ENCODE measurements around the gene SYK.
"Not testable (repeated sequence)": the region's sequence is repeated elsewhere in the genome, so short reads cannot be mapped to it uniquely, and the experiment has no call there.

Gene SYK

GRCh38 chr9:90799271-90799852, 2.3 kb upstream of the SYK start:
- no peak for DNase-seq

GRCh38 chr9:90801973-90802322, 329 bp downstream of the SYK start:
- peak; percentile 71 for DNase-seq

DNA sequence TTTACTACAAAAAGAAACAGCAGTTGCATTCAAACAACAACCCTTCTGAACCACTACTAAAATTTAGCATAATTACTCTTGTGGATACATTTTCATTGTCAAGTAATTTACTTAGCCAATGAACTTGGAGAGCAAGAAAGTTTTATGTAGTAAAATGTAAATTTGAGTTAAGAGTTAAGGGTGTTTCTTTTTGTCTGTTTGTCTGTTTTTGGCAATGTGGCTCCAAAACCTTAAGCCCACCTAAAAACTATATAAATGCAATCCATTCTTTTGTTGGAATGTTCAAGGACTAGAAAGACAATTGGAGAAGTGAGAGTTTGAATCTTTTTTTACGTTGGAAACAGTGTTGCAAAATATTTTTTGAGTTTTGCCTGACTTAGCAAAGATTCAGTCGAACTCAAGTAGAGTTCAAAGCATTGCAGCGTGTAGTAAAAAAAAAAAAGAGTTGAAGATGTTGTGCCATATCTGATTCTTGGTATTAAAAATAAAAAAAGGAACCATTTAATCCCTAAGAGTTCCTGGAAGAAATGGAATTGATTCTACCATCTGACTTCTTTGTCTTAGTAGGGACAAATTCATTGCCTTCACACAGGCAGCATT, 867 bp downstream of the SYK start:
- no peak for DNase-seq

DNA sequence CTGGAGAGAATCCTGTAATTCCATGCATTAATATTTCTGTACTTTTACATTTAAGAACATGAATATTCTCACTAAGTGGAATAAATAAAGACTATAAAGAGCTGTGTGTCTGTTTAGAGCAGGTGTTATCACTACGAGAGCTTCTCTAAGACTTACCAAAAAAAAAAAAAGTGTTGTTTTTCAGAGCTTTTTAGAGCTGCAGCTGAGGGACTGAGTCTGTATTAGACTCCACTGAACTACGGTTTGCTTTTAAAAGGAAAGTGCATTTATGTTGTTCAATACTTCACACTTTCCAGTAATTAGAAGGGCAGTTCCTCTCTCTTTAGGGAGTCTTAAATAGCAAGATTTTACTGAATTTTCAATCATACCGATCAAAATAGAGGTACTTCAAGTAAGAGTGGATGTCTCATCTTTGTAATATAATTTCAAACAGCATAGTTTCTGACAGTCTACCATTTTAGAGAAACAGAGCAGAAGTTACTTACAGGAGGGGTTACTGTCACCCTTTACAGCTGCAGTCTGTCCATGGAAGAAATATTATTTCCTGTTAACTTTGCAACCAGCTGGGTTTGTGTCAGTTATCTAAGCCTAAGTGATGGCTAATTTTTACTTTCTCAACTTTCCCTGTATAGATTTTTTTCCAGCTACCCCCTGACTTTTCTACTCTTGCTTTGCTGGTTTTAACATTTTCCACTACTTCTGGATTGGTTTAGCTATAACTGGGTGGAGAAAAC, 2.4 kb downstream of the SYK start:
- DNase-seq: peak; percentile 85

DNA sequence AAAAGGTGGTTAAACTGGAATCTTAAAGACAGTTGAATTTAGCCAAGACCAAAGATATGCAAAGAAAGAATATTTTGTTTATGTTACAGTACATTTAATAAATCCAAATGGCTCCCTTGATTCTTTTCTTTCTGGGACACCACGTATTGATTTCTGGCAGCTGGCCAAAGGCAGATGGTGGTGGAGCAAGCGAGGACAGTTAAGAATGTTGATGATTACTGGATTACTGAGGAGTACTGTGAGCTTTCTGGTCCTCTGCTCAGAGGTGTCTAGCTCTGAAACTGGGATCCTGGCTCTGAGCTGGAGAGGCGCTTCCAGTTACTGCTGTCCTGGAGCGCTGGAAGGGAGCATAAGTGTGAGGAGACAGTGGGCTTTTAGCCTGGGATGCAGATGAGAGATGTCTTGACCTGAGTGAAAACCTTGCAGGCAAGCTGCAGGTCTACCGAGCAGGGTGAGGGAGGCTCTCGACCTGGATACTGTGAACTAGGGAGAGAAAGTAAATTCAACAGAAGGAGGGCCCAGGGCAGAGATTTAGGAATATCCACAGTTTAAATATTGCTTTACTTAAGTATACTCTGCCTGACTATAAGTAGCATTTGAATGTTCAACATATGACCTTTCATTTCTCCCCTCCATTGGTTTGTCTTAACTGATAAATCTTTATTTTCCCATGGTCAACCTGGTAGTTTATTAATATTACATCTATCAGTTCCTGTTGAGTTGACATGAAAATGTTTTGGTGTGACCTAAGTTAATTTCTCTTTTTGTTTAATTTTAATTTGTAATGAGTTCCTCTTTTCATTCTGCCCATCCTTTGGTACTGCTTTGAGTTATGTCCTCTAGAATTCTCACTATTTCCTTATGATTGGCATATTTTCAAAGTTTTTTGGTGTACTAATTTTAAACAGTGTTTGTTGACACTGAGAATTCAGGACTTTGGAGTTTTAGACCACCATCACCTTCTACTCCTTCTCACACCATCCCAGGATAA, 3.7 kb downstream of the SYK start:
- peak; percentile 93 for DNase-seq

DNA sequence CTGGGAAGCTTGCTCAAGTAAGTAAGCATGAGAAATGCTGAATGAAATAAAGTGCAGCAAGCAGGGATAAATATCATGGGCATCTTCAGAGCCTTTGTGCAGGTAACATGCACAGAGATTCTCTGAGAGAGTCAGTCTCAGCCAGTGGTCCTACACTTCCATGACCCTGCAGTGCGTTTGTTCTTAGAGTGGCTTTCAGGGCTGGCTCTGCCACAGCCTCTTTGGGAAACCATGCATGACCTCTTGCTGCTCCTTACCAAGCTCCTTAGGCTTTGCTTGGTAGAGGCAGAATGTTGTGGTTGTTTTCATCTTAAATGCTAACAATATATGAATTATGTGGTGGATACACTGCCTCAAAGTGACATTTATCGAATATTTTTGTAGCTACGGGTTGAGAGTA, 5.4 kb downstream of the SYK start:
- peak; percentile 37 for DNase-seq

DNA sequence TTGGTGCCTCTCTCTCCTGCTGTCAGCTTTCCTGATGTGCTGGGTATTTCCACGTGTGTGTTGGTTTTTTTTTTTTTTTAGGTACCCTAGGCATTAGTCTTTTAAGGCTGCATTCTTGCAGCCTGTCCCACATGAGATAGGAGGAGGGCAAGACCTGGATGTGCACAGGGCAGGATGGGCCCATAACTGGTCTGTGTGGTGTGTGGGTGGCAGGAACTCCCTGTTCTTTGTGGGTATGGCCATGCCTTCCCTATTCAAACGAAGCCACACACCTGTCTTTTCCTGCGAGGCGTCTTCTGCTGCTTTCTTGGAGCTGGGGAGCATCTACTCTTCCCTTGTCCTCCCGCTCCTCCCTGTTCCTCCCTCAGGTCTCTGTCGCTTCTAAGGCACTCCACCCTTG, 6.8 kb downstream of the SYK start:
- no peak for DNase-seq

DNA sequence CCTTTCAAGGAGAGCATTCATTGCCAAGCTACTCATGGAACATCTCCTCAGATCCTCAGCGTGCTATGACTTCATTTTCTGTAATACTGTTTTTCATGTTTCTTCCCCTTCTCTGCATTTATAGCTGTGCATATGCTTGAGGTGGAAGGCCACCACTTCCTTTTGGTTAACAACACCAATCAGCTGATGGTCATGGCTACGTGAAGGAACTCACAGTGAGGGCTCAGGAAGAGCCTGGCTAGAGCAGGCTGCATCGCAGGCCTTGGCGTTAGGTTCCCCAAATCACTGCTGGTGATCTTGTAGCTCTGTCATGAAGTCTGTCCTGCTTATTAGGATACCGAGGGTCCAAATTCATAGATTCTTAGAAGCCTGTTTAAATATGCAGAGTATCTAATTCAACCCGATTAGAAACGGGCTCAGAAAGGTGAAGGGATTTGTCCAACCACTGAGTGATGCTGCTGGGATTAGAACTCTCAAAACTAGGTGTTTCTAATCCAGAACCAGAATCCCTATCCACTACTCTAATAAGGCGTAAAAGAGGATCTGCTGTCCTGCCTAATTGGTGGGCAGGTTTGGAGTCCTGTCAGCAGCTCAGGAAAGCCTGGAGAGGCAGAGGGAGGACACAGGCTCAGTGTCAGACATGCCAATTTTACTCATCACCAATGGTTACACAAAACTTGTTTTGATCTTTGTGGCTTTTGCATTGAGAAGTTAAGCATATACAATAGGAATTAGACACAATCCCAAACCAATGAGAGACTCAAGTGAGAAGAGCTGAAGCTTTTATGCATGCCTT, 7.5 kb downstream of the SYK start:
- DNase-seq: no peak

GRCh38 chr9:90810691-90811090, 9.1 kb downstream of the SYK start:
- DNase-seq: peak; percentile 54

- DNase-seq: no peak
Observed at GRCh38 chr9:90813046-90813445, 11.4 kb downstream of the SYK start.

GRCh38 chr9:90813523-90813922, 11.9 kb downstream of the SYK start:
- no peak for DNase-seq

DNA sequence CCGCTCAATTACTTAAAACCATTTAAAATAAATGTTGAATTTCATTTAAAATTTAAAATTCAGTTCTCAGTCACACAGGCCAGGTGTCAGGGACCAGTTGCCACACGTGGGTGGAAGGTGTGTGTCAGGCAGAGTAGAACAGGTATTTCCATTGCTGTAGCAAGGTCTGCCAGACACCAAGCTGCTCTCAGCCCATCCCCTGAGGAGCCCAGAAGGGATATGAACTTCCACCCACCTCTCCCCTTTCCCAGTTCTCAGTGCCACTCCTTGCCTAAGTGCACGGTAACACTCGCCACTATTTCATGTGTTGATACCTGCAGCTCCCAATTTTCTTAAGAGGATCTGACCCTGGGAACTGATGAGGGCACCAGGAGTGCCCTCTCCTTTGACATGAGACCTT, 12.7 kb downstream of the SYK start:
- no peak for DNase-seq

DNA sequence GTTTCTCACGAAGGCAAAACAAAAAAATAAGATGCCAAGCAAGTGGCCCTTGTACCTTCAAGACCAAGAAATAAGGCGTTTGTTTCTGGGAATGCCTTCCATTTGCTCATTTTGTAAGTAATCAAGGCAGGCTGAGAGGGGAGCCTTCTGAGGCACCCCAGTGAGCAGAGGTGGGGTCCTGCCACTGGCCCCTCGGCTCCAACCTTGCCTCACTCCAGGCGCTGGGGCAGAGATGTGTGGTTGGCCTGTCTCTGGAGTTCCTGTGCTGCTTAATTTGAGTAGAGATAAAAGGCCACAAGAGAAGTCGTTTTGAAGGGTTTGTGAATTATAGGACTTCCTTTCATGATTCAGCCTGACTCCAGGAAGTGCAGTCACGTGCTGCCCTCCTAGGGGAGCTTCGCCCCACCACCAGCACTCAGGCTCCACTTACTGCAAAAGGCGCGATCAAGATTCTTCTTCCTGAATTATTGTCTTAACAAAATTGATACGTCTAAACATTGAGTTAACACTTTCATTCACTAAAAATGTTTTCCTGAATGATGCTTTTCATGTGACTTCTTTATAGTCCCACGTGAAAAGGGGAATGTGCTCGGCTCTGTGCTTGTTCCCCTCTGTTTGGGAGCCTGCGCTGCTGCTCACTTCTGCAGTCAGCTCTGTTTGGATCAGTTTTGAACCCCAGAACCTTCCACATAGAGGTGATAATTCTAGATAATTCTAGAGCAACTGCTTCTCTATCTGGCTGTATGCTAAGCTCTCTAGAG, 13.7 kb downstream of the SYK start:
- DNase-seq: no peak

DNA sequence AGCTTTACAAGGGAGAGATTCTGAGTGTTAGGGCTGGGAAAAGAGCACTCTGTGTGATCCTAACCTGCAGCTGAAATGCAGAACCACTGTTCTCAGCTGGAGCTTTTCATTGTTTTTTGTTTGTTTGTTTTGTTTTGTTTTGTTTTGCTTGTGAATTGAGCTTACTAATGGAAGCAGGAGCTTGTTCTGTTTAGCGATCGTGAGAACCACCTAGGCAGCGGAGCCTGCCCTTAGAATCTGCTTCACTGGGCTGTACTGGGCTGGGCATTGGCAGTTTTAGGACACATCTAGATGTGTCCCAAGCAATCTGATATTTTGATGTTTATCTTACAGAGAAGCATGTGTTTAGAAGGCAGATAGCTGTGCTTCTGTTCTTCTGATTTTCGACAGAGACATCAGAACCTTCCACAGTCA, 14.3 kb downstream of the SYK start:
- DNase-seq: no peak

- no peak for DNase-seq
Observed at GRCh38 chr9:90816690-90817089, 15.1 kb downstream of the SYK start.

DNA sequence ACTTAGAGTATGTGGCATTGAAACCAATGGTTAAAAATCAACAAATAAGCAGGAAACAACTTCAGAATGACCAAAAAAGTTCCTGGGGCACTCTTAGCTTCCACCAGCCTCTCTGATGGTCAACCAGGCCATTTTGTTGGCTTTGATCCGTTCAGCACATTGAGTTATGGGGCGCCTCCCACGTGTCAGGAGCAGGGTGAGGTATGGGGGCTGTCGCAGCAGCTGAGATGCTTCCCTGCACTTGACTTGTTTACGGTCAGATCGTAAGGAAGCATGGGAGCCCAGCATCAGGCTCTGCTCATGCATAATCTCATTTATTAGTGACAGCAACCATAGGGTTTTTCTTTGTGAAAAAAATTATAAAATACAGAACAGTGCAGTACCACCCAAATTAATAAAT, 16.7 kb downstream of the SYK start:
- no peak for DNase-seq

DNA sequence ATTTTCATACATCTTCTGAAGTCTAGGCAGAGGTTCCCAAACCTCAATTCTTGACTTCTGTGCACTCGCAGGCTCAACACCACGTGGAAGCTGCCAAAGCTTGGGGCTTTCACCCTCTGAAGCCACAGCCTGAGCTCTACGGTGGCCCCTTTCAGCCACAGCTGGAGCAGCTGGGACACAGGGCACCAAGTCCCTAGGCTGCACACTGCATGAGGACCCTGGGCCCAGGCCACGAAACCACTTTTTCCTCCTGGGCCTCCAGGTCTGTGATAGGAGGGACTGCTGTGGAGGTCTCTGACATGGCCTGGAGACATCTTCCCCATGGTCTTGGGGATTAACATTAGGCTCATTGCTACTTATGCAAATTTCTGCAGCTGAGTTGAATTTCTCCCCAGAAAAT, 18.8 kb downstream of the SYK start:
- DNase-seq: not testable (repeated sequence)

- DNase-seq: not testable (repeated sequence)
Observed at GRCh38 chr9:90821236-90821635, 19.6 kb downstream of the SYK start.

- DNase-seq: no peak
Observed at GRCh38 chr9:90821697-90822096, 20.1 kb downstream of the SYK start.

GRCh38 chr9:90822866-90823265, 21.2 kb downstream of the SYK start:
- DNase-seq: no peak

DNA sequence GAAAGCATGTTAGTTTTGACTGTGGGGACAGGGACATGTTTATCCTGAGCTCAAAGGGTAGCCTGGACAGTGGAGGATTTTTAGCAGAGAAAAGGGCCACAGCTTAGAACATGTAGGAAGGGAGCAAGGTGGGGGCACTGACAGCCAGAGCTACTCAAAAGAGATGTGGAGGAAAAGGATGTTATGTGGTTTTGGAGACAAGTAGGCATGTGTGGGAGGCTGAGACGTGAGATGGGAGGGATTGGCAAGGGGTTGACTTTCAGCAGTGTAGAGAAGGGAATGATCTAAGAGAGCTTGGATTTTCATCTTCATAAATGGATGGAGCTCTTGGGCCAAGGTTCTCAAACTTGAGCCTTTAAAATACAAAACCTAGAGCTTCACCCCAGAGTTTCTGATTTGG, 24.0 kb downstream of the SYK start:
- no peak for DNase-seq

All from NCI-H1092 treated with DMSO at 0.1 percent for 48 hours (cell line).